Gastroesophageal sphincter (tissue), 3 donors: Measurements from ENCODE around the gene CD93.

Experiments used
- EP300 ChIP-seq: sonication (generic); formaldehyde crosslinking; IDR thresholded peaks from one replicate; pipeline ENCODE4 v1.6.1; 2017; ENCODE audit warnings: antibody characterized with exemption, mild to moderate bottlenecking
- TF ChIP-seq, protein P1 (sequence below), 4 experiments: fragments of 200-600 bp in 2 of 4; fragments of 450-650 bp in 2 of 4; sonication (generic) in 1 of 4; IDR thresholded peaks; one replicate each; pipeline ENCODE4 v1.5.1; 2017 to 2019; ENCODE audit warnings: antibody characterized with exemption in 4 of 4, mild to moderate bottlenecking in 2 of 4, moderate library complexity in 2 of 4

DNA sequence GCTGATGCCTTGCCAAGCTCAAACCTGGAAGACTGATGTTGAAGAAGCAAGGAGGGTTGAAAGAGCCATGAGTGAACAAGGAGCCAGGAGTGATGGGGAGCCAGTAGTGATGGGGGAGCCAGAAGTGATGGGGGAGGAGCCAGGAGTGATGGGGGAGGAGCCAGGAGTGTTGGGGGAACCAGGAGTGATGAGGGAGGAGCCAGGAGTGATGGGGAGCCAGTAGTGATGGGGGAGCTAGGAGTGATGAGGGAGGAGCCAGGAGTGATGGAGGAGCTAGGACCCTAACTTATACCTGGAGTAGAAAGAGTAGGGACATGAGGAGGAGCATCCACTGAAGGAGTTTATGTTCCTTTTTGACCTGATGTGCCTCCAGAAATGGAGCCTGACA, 14.6 kb upstream of the CD93 start:
- TF ChIP-seq, protein P1, sequence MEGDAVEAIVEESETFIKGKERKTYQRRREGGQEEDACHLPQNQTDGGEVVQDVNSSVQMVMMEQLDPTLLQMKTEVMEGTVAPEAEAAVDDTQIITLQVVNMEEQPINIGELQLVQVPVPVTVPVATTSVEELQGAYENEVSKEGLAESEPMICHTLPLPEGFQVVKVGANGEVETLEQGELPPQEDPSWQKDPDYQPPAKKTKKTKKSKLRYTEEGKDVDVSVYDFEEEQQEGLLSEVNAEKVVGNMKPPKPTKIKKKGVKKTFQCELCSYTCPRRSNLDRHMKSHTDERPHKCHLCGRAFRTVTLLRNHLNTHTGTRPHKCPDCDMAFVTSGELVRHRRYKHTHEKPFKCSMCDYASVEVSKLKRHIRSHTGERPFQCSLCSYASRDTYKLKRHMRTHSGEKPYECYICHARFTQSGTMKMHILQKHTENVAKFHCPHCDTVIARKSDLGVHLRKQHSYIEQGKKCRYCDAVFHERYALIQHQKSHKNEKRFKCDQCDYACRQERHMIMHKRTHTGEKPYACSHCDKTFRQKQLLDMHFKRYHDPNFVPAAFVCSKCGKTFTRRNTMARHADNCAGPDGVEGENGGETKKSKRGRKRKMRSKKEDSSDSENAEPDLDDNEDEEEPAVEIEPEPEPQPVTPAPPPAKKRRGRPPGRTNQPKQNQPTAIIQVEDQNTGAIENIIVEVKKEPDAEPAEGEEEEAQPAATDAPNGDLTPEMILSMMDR (IDR thresholded peaks at IDR 0.05): no peak
- no peak for TF ChIP-seq EP300
